Sigmoid colon (tissue), 4 donors: Measurements from ENCODE around the gene GRID1.

Experiments used
- CTCF ChIP-seq, 4 experiments: fragments of 450-650 bp in 3 of 4; fragments of 200-600 bp in 1 of 4; IDR thresholded peaks; one replicate each; pipeline ENCODE4 v1.5.1; 2016 to 2019; ENCODE audit warnings: antibody characterized with exemption in 4 of 4, mild to moderate bottlenecking in 3 of 4, moderate library complexity in 2 of 4
- EP300 ChIP-seq, 4 donors: sonication (generic); formaldehyde crosslinking; IDR thresholded peaks; one replicate each; pipeline ENCODE4 v1.6.1; 2017; ENCODE audit warnings: antibody characterized with exemption in 4 of 4

DNA sequence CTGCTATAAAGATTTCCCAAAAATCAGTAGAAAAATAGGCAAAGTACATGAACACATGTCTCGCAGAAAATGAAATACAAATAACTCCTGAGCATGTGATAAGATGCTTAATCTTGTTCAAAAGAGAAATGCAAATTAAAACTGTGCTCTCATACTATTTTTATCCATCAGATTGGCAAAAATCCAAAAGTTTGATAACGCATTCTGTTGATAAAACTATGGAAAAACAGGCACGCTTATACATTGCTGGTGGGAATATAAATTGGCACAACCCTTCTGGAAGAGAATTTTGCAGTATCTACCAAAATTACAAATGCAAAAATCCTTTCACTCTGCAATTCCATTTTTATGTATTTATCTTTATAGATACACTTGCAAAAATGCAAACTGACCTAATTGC, 315.0 kb downstream of the GRID1 start:
- no peak for TF ChIP-seq CTCF (IDR thresholded peaks at IDR 0.05)
- no peak for TF ChIP-seq EP300 (IDR thresholded peaks at IDR 0.05)
